SK-N-SH (cell line): Measurements from ENCODE around the gene PIKFYVE. TPM values are rescaled to one million over a fixed set of nuclear protein-coding genes. Genes with fewer than 3 reads are reported as not detected.

ENCODE experiments used
- CTCF ChIA-PET: fragments of 300-600, 350-600 bp; formaldehyde crosslinking; extraction: SDS; loops from one replicate; lab custom pipeline; 2021; lab: Yijun Ruan, JAX
- POLR2A ChIA-PET: fragments of 350-600 bp; sonication (Branson Sonifier 250); formaldehyde crosslinking; extraction: SDS; loops from one replicate; lab custom pipeline; 2020; ENCODE audit warnings: antibody characterized with exemption, inconsistent platforms; lab: Yijun Ruan, JAX
- DNase-seq: peaks from one replicate; pipeline ENCODE4 v3.0.0; 2012
- H2AFZ ChIP-seq: fragments of 200-600 bp; sonication (generic); 2 replicates; pipeline ENCODE4 v1.8.1; 2016; ENCODE audit warnings: antibody characterized with exemption, mild to moderate bottlenecking, low read depth
- H3F3A ChIP-seq: fragments of 200-600 bp; sonication (generic); replicated peaks from 2 replicates; pipeline ENCODE3; 2016; ENCODE audit warnings: antibody characterized with exemption, mild to moderate bottlenecking; ENCODE audit not compliant: insufficient read depth
- H3K27ac ChIP-seq, 2 experiments: fragments of 200-500 bp in 1 of 2; fragments of 200-600 bp in 1 of 2; sonication (Bioruptor generic) in 1 of 2; sonication (generic), shearing (Covaris generic) in 1 of 2; 2 replicates each; pipeline versions ENCODE4 v1.5.1 to v1.6.1; 2014 to 2016; ENCODE audit warnings: low read depth in 2 of 2, inconsistent platforms in 1 of 2, low read length in 1 of 2, mild to moderate bottlenecking in 1 of 2, mixed read lengths in 1 of 2
- H3K27me3 ChIP-seq: fragments of 200-600 bp; sonication (generic), shearing (Covaris generic); 2 replicates; pipeline ENCODE4 v1.6.1; 2016; ENCODE audit warnings: mixed run types; ENCODE audit not compliant: insufficient read depth
- H3K36me3 ChIP-seq, 2 experiments: fragments of 200-500 bp in 1 of 2; fragments of 200-600 bp in 1 of 2; sonication (Bioruptor generic) in 1 of 2; sonication (generic) in 1 of 2; replicated peaks in 1 of 2; 2 replicates each; pipeline versions ENCODE3 to v1.5.1; 2014 to 2016; ENCODE audit warnings: low read length in 1 of 2, mild to moderate bottlenecking in 1 of 2; ENCODE audit not compliant: insufficient read depth in 2 of 2, control insufficient read depth in 1 of 2
- H3K4me1 ChIP-seq, 2 experiments: fragments of 200-500 bp in 1 of 2; fragments of 200-600 bp in 1 of 2; sonication (Bioruptor generic) in 1 of 2; sonication (generic), shearing (Covaris generic) in 1 of 2; 2 replicates each; pipeline versions ENCODE4 v1.5.1 to v1.6.1; 2014 to 2016; ENCODE audit warnings: low read depth in 1 of 2, low read length in 1 of 2, mixed run types in 1 of 2; ENCODE audit not compliant: insufficient read depth in 2 of 2, control insufficient read depth in 1 of 2
- H3K4me2 ChIP-seq: fragments of 200-600 bp; sonication (generic), shearing (Covaris generic); 2 replicates; pipeline ENCODE4 v1.6.1; 2017; ENCODE audit warnings: mixed run types
- H3K4me3 ChIP-seq, 2 experiments: fragments of 200-500 bp in 1 of 2; fragments of 200-600 bp in 1 of 2; sonication (Bioruptor generic) in 1 of 2; sonication (generic), shearing (Covaris generic) in 1 of 2; 2 replicates each; pipeline versions ENCODE4 v1.5.1 to v1.8.1; 2014 to 2016; ENCODE audit warnings: low read depth in 2 of 2, inconsistent platforms in 1 of 2, low read length in 1 of 2, mild to moderate bottlenecking in 1 of 2, mixed read lengths in 1 of 2, moderate library complexity in 1 of 2
- H3K79me2 ChIP-seq: fragments of 200-600 bp; sonication (generic); 2 replicates; pipeline ENCODE4 v1.8.1; 2017; ENCODE audit warnings: mild to moderate bottlenecking; ENCODE audit not compliant: insufficient read depth
- H3K9ac ChIP-seq: fragments of 200-600 bp; sonication (generic); 2 replicates; pipeline ENCODE4 v1.6.1; 2017; ENCODE audit warnings: mixed run types
- H3K9me2 ChIP-seq: fragments of 200-600 bp; sonication (generic); 2 replicates; pipeline ENCODE4 v1.6.1; 2017; ENCODE audit warnings: mixed run types
- H3K9me3 ChIP-seq: fragments of 200-600 bp; sonication (generic); 2 replicates; pipeline ENCODE4 v1.6.1; 2017; ENCODE audit warnings: mixed run types, mild to moderate bottlenecking, moderate library complexity
- H4K20me1 ChIP-seq: fragments of 200-600 bp; sonication (generic); 2 replicates; pipeline ENCODE4 v1.6.1; 2017; ENCODE audit warnings: mild to moderate bottlenecking, mixed run types; ENCODE audit not compliant: insufficient read depth
- CHD2 ChIP-seq: fragments of 150-350 bp; IDR thresholded peaks from 2 replicates; pipeline ENCODE4 v1.6.1; 2018; ENCODE audit warnings: low read length; ENCODE audit not compliant: partially characterized antibody
- EZH2phosphoT487 ChIP-seq: fragments of 200-600 bp; sonication (generic); IDR thresholded peaks from 2 replicates; pipeline ENCODE4 v1.6.1; 2017; ENCODE audit warnings: low read depth, mixed run types, mild to moderate bottlenecking, antibody characterized with exemption, moderate library complexity, borderline replicate concordance
- FOXJ3 ChIP-seq: sonication (generic); formaldehyde crosslinking; IDR thresholded peaks from 2 replicates; pipeline ENCODE4 v1.5.1; 2020; ENCODE audit warnings: mild to moderate bottlenecking, missing genetic modification reagents
- JUND ChIP-seq: IDR thresholded peaks from 2 replicates; pipeline ENCODE4 v1.4.0; 2012
- MAX ChIP-seq: IDR thresholded peaks from 2 replicates; pipeline ENCODE4 v1.4.0; 2012; ENCODE audit warnings: low read depth
- MEF2A ChIP-seq: IDR thresholded peaks from 2 replicates; pipeline ENCODE4 v1.4.0; 2012; ENCODE audit warnings: low read depth, borderline replicate concordance
- NFIC ChIP-seq: IDR thresholded peaks from 2 replicates; pipeline ENCODE4 v1.4.0; 2012; ENCODE audit warnings: borderline replicate concordance
- NRF1 ChIP-seq: IDR thresholded peaks from 2 replicates; pipeline ENCODE4 v1.6.1; 2012; ENCODE audit warnings: low read depth, mild to moderate bottlenecking, low read length
- PBX3 ChIP-seq: IDR thresholded peaks from 2 replicates; pipeline ENCODE4; 2012
- POLR2AphosphoS5 ChIP-seq: IDR thresholded peaks from 2 replicates; pipeline ENCODE4 v1.6.1; 2012; ENCODE audit warnings: low read depth, low read length
- RFX5 ChIP-seq: IDR thresholded peaks from 2 replicates; pipeline ENCODE4 v1.6.1; 2012; ENCODE audit warnings: mild to moderate bottlenecking, improper control_type of control experiment, low read length
- RXRA ChIP-seq: IDR thresholded peaks from 2 replicates; pipeline ENCODE4 v1.4.0; 2012; ENCODE audit warnings: low read depth, mild to moderate bottlenecking, borderline replicate concordance
- SIN3A ChIP-seq: IDR thresholded peaks from 2 replicates; pipeline ENCODE4 v1.6.1; 2012; ENCODE audit warnings: low read depth, mild to moderate bottlenecking, low read length, moderate library complexity, borderline replicate concordance
- SMC3 ChIP-seq: IDR thresholded peaks from 2 replicates; pipeline ENCODE4 v1.6.1; 2012; ENCODE audit warnings: low read depth, low read length, improper control_type of control experiment
- TCF12 ChIP-seq: IDR thresholded peaks from 2 replicates; pipeline ENCODE4 v1.4.0; 2012
- USF2 ChIP-seq: fragments of 150-350 bp; IDR thresholded peaks from 2 replicates; pipeline ENCODE4 v1.6.1; 2017; ENCODE audit warnings: antibody characterized with exemption, low read length, low read depth, borderline replicate concordance
- WGBS: methylation state at CpG from one replicate; pipeline ENCODE4 v1.1.6; 2017; ENCODE audit warnings: low lambda C conversion rate; 5-methylcytosine and 5-hydroxymethylcytosine counted together
- polyA plus RNA-seq, 3 experiments: library from polyadenylated mRNA; depleted of rRNA; stranded (reverse); fragments of >200 nt; gene quantifications; 2 replicates each; pipeline ENCODE4 v1.2.3, GENCODE V29; 2012
- TF ChIP-seq, protein P1 (sequence below): fragments of 150-350 bp; IDR thresholded peaks from 2 replicates; pipeline ENCODE4 v1.6.1; 2016; ENCODE audit warnings: mild to moderate bottlenecking, low read depth, low read length
- TF ChIP-seq, protein P2 (sequence below): fragments of 200-600 bp; sonication (generic); IDR thresholded peaks from 2 replicates; pipeline ENCODE4 v1.6.1; 2017; ENCODE audit warnings: antibody characterized with exemption, mild to moderate bottlenecking, moderate library complexity
- TF ChIP-seq, protein P3 (sequence below): IDR thresholded peaks from 2 replicates; pipeline ENCODE4 v1.4.0; 2012; ENCODE audit warnings: low read depth, borderline replicate concordance

The PIKFYVE gene
- polyA plus RNA-seq, 1 of the 3 experiments (the other 2 are of a cell fraction) = 7.0 TPM

DNA sequence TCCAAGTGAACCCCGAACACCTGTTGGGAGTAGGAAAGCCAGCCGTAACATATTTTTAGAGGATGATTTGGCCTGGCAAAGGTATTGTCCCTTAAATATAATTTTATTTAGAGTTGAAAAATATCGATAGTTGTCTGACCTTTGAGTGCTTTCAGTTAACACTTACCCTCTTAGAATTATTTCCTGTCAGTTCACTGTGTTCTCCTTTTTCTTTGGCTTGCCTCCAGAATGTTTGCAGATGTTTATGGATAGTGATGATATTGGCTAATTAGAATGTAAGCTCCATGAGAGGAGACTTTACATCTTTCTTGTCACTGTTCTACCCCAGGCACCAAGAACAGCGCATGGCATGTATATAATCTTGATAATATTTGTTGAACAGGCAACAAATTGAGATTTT lies 19.8 kb downstream of the PIKFYVE start (continued):
- no peak for TF ChIP-seq USF2
- no peak for TF ChIP-seq CHD2
- no peak for TF ChIP-seq NRF1
- TF ChIP-seq, protein P1, sequence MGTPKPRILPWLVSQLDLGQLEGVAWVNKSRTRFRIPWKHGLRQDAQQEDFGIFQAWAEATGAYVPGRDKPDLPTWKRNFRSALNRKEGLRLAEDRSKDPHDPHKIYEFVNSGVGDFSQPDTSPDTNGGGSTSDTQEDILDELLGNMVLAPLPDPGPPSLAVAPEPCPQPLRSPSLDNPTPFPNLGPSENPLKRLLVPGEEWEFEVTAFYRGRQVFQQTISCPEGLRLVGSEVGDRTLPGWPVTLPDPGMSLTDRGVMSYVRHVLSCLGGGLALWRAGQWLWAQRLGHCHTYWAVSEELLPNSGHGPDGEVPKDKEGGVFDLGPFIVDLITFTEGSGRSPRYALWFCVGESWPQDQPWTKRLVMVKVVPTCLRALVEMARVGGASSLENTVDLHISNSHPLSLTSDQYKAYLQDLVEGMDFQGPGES = no peak
- no peak for TF ChIP-seq TCF12
- no peak for TF ChIP-seq POLR2AphosphoS5
- TF ChIP-seq PBX3 = no peak
- TF ChIP-seq NFIC = no peak

- no peak for DNase-seq
- Histone ChIP-seq H3K79me2 (peaks cover 29% of the 10 kb centered on the region), H3K9ac (no peak overlapping the region), H3K4me1 (no peaks in the 10 kb centered on the region), H3F3A (no peaks in the 10 kb centered on the region), H3K4me3 (no peak overlapping the region), H3K27me3 (no peaks in the 10 kb centered on the region), H2AFZ (no peak overlapping the region), H3K36me3 (peaks cover 55 to 65% of the 10 kb centered on the region in 2 experiments), H3K9me3 (no peaks in the 10 kb centered on the region), H3K9me2 (no peaks in the 10 kb centered on the region), H3K4me2 (no peak overlapping the region), H4K20me1 (no peaks in the 10 kb centered on the region; the same call in 1 of the 2 replicates), H3K27ac (no peak overlapping the region)
- WGBS = 89% methylated on average over 4 of the region's 4 CpGs
- ChIA-PET CTCF (no interaction called here), POLR2A (no interaction called here)
- TF ChIP-seq JUND = no peak
- no peak for TF ChIP-seq FOXJ3 (CRISPR knock-in tag)
- no peak for TF ChIP-seq RFX5
- TF ChIP-seq, protein P2, sequence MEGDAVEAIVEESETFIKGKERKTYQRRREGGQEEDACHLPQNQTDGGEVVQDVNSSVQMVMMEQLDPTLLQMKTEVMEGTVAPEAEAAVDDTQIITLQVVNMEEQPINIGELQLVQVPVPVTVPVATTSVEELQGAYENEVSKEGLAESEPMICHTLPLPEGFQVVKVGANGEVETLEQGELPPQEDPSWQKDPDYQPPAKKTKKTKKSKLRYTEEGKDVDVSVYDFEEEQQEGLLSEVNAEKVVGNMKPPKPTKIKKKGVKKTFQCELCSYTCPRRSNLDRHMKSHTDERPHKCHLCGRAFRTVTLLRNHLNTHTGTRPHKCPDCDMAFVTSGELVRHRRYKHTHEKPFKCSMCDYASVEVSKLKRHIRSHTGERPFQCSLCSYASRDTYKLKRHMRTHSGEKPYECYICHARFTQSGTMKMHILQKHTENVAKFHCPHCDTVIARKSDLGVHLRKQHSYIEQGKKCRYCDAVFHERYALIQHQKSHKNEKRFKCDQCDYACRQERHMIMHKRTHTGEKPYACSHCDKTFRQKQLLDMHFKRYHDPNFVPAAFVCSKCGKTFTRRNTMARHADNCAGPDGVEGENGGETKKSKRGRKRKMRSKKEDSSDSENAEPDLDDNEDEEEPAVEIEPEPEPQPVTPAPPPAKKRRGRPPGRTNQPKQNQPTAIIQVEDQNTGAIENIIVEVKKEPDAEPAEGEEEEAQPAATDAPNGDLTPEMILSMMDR = no peak
- TF ChIP-seq CHD2 = no peak
- TF ChIP-seq, protein P3, sequence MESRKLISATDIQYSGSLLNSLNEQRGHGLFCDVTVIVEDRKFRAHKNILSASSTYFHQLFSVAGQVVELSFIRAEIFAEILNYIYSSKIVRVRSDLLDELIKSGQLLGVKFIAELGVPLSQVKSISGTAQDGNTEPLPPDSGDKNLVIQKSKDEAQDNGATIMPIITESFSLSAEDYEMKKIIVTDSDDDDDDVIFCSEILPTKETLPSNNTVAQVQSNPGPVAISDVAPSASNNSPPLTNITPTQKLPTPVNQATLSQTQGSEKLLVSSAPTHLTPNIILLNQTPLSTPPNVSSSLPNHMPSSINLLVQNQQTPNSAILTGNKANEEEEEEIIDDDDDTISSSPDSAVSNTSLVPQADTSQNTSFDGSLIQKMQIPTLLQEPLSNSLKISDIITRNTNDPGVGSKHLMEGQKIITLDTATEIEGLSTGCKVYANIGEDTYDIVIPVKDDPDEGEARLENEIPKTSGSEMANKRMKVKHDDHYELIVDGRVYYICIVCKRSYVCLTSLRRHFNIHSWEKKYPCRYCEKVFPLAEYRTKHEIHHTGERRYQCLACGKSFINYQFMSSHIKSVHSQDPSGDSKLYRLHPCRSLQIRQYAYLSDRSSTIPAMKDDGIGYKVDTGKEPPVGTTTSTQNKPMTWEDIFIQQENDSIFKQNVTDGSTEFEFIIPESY = no peak
- TF ChIP-seq MAX = no peak
- no peak for TF ChIP-seq NRF1
- no peak for TF ChIP-seq EZH2phosphoT487
- TF ChIP-seq MEF2A = no peak
- TF ChIP-seq SIN3A = no peak
- TF ChIP-seq NFIC = no peak
- TF ChIP-seq SMC3 = no peak
- no peak for TF ChIP-seq RXRA
These were observed 28.5 kb downstream of the PIKFYVE start for GRCh38 chr2:208294482-208295024.
